T-helper 2 cell treated with Interferon-gamma antibody and Interleukin-4, amounts not matched to agents 100 ng/mL and 5 ng/mL, for 36 hours (primary cell): ENCODE results near the gene NLGN2. TPM values are rescaled to one million over a fixed set of nuclear protein-coding genes. Genes with fewer than 3 reads are reported as not detected.

Source experiments
- intact Hi-C: fragments of 100-400 bp; cut with micrococcal nuclease; formaldehyde crosslinking; loops from one replicate; pipeline ENCODE4 v1.15.1; 2023
- total RNA-seq: library from RNA; stranded (reverse); gene quantifications from 2 replicates; pipeline ENCODE4 v1.2.3, GENCODE V29; 2022

Gene NLGN2
- total RNA-seq, 1 donor from 2014 or later, result 1.2 TPM

GRCh38 chr17:7436556-7437368, 29.1 kb downstream of the NLGN2 start:
- intact Hi-C loops, result loop anchor here (1.0 to 5.0 kb wide), 3 partner anchors 109 to 184 kb away; partner anchors contain the start of genes CTDNEP1, ELP5, NEURL4 and SENP3

GRCh38 chr17:7437369-7437863, 29.8 kb downstream of the NLGN2 start:
- intact Hi-C loops, result loop anchor here (1.0 to 5.0 kb wide), 3 partner anchors 110 to 185 kb away; partner anchors contain the start of genes CTDNEP1, ELP5, NEURL4 and SENP3

- intact Hi-C loops, result loop anchor here (1.0 to 5.0 kb wide), 3 partner anchors 111 to 186 kb away; partner anchors contain the start of genes CTDNEP1, ELP5, NEURL4 and SENP3
These were observed 30.4 kb downstream of the NLGN2 start for GRCh38 chr17:7437950-7438614.

GRCh38 chr17:7438656-7439460, 31.2 kb downstream of the NLGN2 start:
- intact Hi-C loops, result loop anchor here (5.0 kb wide), 2 partner anchors 112 to 187 kb away; partner anchors contain the start of genes CTDNEP1, ELP5 and NEURL4

- intact Hi-C loops, result loop anchor here (5.0 kb wide), 2 partner anchors 112 to 187 kb away; partner anchors contain the start of genes CTDNEP1, ELP5 and NEURL4
These were observed 31.9 kb downstream of the NLGN2 start, which contains the start of gene FGF11 for GRCh38 chr17:7439462-7440112. TSS of gene FGF11 (plus strand) at chr17:7439512. CDS start at chr17:7439621, 109 bp downstream.

GRCh38 chr17:7440113-7440833, 32.6 kb downstream of the NLGN2 start:
- intact Hi-C loops, result no loop called here

GRCh38 chr17:7440834-7441195, 33.2 kb downstream of the NLGN2 start:
- intact Hi-C loops, result no loop called here

GRCh38 chr17:7441266-7441665, 33.6 kb downstream of the NLGN2 start:
- intact Hi-C loops, result no loop called here

- intact Hi-C loops, result no loop called here
These were observed 34.5 kb downstream of the NLGN2 start for GRCh38 chr17:7442142-7442541.

GRCh38 chr17:7443499-7444485, 36.1 kb downstream of the NLGN2 start:
- intact Hi-C loops, result no loop called here

GRCh38 chr17:7444682-7445618, 37.3 kb downstream of the NLGN2 start, which contains the start of gene CHRNB1:
TSS of gene CHRNB1 (plus strand) at chr17:7445061. CDS start at chr17:7445128, 67 bp downstream.
- intact Hi-C loops, result no loop called here

GRCh38 chr17:7445619-7445968, 37.9 kb downstream of the NLGN2 start:
- intact Hi-C loops, result no loop called here

GRCh38 chr17:7448461-7448860, 40.8 kb downstream of the NLGN2 start:
- intact Hi-C loops, result no loop called here

GRCh38 chr17:7459961-7460545, 52.4 kb downstream of the NLGN2 start:
- intact Hi-C loops, result no loop called here

- intact Hi-C loops, result no loop called here
These were observed 53.4 kb downstream of the NLGN2 start for GRCh38 chr17:7460850-7461660.
